NB4 (cell line): Measurements from ENCODE around the gene PLA2G1B.

Source experiments
- DNase-seq: peaks from one replicate; pipeline ENCODE4 v3.0.0; 2010; ENCODE audit warnings: low read depth
- H3K4me3 ChIP-seq: one replicate; pipeline ENCODE4 v1.5.1; 2011; ENCODE audit warnings: mild to moderate bottlenecking, low read depth, low read length, moderate library complexity
- CTCF ChIP-seq: IDR thresholded peaks from one replicate; pipeline ENCODE4 v1.5.1; 2012; ENCODE audit warnings: low read depth, low read length
- MAX ChIP-seq: IDR thresholded peaks from 2 replicates; pipeline ENCODE4 v1.6.1; 2011; ENCODE audit warnings: low read depth, low read length
- MYC ChIP-seq: IDR thresholded peaks from 2 replicates; pipeline ENCODE4 v1.6.1; 2011; ENCODE audit warnings: low read depth, low read length
- POLR2A ChIP-seq: IDR thresholded peaks from 2 replicates; pipeline ENCODE4 v1.6.1; 2011; ENCODE audit warnings: mild to moderate bottlenecking; ENCODE audit not compliant: insufficient read length; ENCODE audit errors: extremely low read depth

PLA2G1B gene

GRCh38 chr12:120316798-120317223 lies 10.8 kb downstream of the PLA2G1B start:
- no peak for DNase-seq
- H3K4me3 ChIP-seq, result peak overlapping the region; percentile 80
- TF ChIP-seq CTCF (no peak), POLR2A (no peak), MAX (no peak), MYC (no peak)

- H3K4me3 ChIP-seq, result no peak overlapping the region
- TF ChIP-seq POLR2A, result no peak
- TF ChIP-seq MYC, result no peak
- TF ChIP-seq CTCF, result peak; percentile 69
- no peak for TF ChIP-seq MAX
- DNase-seq, result peak; percentile 45
These were observed 13.4 kb downstream of the PLA2G1B start for GRCh38 chr12:120314220-120314619.

- peak; percentile 97 for DNase-seq
- H3K4me3 ChIP-seq, result peak within 1 kb of the TSS; percentile 70
- peak; percentile 60 for TF ChIP-seq MAX
- TF ChIP-seq POLR2A, result peak; percentile 17
- peak; percentile 26; the same call in 1 of the 2 replicates for TF ChIP-seq MYC
- TF ChIP-seq CTCF, result peak; percentile 96
These were observed 25.4 kb downstream of the PLA2G1B start, which contains the start of gene SIRT4 for GRCh38 chr12:120301962-120302815. SIRT4 (plus strand) TSS chr12:120302321; CDS start chr12:120303562, 1,241 bp downstream.

- peak; percentile 99 for DNase-seq
- TF ChIP-seq MAX, result peak; percentile 43
- peak; percentile 66 for TF ChIP-seq MYC
- TF ChIP-seq POLR2A, result peak; percentile 99
- TF ChIP-seq CTCF, result no peak
These were observed 34.7 kb downstream of the PLA2G1B start, which contains the start of gene RNU4-1 for GRCh38 chr12:120292661-120293531. RNU4-1 (minus strand) TSS chr12:120293237.

GRCh38 chr12:120292411-120292660 lies 35.2 kb downstream of the PLA2G1B start:
- no peak for DNase-seq
- peak overlapping the region; percentile 67 for H3K4me3 ChIP-seq
- TF ChIP-seq CTCF (no peak), POLR2A (no peak), MYC (no peak), MAX (no peak)

More at GRCh38 chr12:120292661-120293531, 34.7 kb downstream of the PLA2G1B start, which contains the start of gene RNU4-1:
- peak within 1 kb of the TSS; percentile 67 for H3K4me3 ChIP-seq
